Measurements from ENCODE around the gene SUMF2.

GRCh38 chr7:56053993-56054392 lies 10.1 kb upstream of the SUMF2 start:
- TF ChIP-seq CTCF (IDR thresholded peaks at IDR 0.05): no peak
- no peak for TF ChIP-seq POLR2A (IDR thresholded peaks at IDR 0.05)
